ENCODE measurements around the gene DENND6B.

DNA sequence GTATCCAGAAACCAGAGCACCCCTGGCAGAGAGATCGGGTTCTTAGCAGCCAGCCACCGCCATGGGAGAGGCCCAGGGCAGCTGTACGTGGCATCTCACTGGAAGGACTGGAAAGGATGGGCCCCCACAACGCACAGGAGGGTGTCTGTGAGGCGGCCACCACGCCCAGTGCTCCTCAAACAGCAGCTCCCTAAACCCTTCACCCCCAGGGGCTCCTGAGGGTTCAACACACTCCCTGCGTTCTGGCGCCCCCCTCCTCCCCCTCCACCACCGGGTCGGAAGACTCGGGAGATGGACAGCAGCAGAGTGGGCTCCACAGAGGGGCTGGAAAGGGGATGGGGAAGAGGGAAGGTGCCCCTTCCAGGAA lies 66.4 kb downstream of the DENND6B start:
- TF ChIP-seq, protein P1, sequence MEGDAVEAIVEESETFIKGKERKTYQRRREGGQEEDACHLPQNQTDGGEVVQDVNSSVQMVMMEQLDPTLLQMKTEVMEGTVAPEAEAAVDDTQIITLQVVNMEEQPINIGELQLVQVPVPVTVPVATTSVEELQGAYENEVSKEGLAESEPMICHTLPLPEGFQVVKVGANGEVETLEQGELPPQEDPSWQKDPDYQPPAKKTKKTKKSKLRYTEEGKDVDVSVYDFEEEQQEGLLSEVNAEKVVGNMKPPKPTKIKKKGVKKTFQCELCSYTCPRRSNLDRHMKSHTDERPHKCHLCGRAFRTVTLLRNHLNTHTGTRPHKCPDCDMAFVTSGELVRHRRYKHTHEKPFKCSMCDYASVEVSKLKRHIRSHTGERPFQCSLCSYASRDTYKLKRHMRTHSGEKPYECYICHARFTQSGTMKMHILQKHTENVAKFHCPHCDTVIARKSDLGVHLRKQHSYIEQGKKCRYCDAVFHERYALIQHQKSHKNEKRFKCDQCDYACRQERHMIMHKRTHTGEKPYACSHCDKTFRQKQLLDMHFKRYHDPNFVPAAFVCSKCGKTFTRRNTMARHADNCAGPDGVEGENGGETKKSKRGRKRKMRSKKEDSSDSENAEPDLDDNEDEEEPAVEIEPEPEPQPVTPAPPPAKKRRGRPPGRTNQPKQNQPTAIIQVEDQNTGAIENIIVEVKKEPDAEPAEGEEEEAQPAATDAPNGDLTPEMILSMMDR (IDR thresholded peaks at IDR 0.05), result no peak
- TF ChIP-seq POLR2A (IDR thresholded peaks at IDR 0.05), result no peak
